A549 (cell line): Measurements from ENCODE around the gene ANKRD23.

ENCODE experiments used
- ATOH8 ChIP-seq: fragments of 250-450 bp; sonication (Bioruptor Pico); IDR thresholded peaks from 2 replicates; pipeline ENCODE4 v1.5.0; 2020; ENCODE audit warnings: low read depth, mild to moderate bottlenecking, moderate library complexity
- BHLHE40 ChIP-seq: IDR thresholded peaks from 2 replicates; pipeline ENCODE4 v1.6.1; 2012; ENCODE audit warnings: low read depth, low read length, inconsistent platforms
- CTCF ChIP-seq: fragments of >200 bp; sonication (Bioruptor Twin); formaldehyde crosslinking; IDR thresholded peaks from 3 replicates; pipeline ENCODE4 v1.5.1; 2016
- HMGXB4 ChIP-seq: fragments of 250-450 bp; sonication (Bioruptor Pico); IDR thresholded peaks from 2 replicates; pipeline ENCODE4 v1.5.0; 2021; ENCODE audit warnings: mild to moderate bottlenecking, moderate library complexity, borderline replicate concordance
- MAX ChIP-seq: IDR thresholded peaks from 2 replicates; pipeline ENCODE4 v1.6.1; 2012
- POLR2A ChIP-seq: IDR thresholded peaks from 2 replicates; pipeline ENCODE4 v1.6.1; 2012; ENCODE audit warnings: mild to moderate bottlenecking, low read length
- RAD21 ChIP-seq, 2 experiments: fragments of >200 bp in 1 of 2; sonication (Bioruptor Twin) in 1 of 2; formaldehyde crosslinking in 1 of 2; IDR thresholded peaks in 1 of 2; conservative IDR thresholded peaks in 1 of 2; 2 replicates in 1 of 2; 3 replicates in 1 of 2; pipeline ENCODE4 v1.6.1; 2012 to 2018; ENCODE audit warnings: inconsistent platforms in 1 of 2
- RCOR1 ChIP-seq: fragments of 150-350 bp; IDR thresholded peaks from 2 replicates; pipeline ENCODE4 v1.6.1; 2014; ENCODE audit warnings: antibody characterized with exemption, low read length, low read depth
- REST ChIP-seq: fragments of 200-600 bp; sonication (generic); IDR thresholded peaks from 2 replicates; pipeline ENCODE4 v1.6.1; 2016; ENCODE audit warnings: antibody characterized with exemption, mild to moderate bottlenecking, moderate library complexity
- RFX5 ChIP-seq: fragments of 450-650 bp; IDR thresholded peaks from 2 replicates; pipeline ENCODE4 v1.7.1; 2014; ENCODE audit warnings: antibody characterized with exemption, mild to moderate bottlenecking, moderate library complexity
- USF2 ChIP-seq: fragments of 450-650 bp; IDR thresholded peaks from 2 replicates; pipeline ENCODE4 v1.6.1; 2014; ENCODE audit warnings: antibody characterized with exemption
- ZNF302 ChIP-seq: fragments of 250-450 bp; sonication (Bioruptor Pico); IDR thresholded peaks from 2 replicates; pipeline ENCODE4 v1.9.0; 2021; ENCODE audit warnings: inconsistent platforms, mild to moderate bottlenecking, moderate library complexity

- TF ChIP-seq POLR2A (no peak), CTCF (no peak), BHLHE40 (no peak), MAX (no peak), REST (no peak), RFX5 (no peak), USF2 (no peak), ATOH8 (no peak), RCOR1 (no peak), RAD21 (conservative IDR thresholded peaks at IDR 0.05 in 1 of 2, IDR thresholded peaks at IDR 0.05 in 1 of 2) (no peak), HMGXB4 (CRISPR knock-in tag) (no peak), ZNF302 (no peak)
Measured at GRCh38 chr2:96807127-96807471, 36.7 kb downstream of the ANKRD23 start.
